ENCODE results near the gene HTR7.

Gene HTR7

GRCh38 chr10:90819911-90820310 is 37.9 kb downstream of the HTR7 start:
- TF ChIP-seq, protein P1, sequence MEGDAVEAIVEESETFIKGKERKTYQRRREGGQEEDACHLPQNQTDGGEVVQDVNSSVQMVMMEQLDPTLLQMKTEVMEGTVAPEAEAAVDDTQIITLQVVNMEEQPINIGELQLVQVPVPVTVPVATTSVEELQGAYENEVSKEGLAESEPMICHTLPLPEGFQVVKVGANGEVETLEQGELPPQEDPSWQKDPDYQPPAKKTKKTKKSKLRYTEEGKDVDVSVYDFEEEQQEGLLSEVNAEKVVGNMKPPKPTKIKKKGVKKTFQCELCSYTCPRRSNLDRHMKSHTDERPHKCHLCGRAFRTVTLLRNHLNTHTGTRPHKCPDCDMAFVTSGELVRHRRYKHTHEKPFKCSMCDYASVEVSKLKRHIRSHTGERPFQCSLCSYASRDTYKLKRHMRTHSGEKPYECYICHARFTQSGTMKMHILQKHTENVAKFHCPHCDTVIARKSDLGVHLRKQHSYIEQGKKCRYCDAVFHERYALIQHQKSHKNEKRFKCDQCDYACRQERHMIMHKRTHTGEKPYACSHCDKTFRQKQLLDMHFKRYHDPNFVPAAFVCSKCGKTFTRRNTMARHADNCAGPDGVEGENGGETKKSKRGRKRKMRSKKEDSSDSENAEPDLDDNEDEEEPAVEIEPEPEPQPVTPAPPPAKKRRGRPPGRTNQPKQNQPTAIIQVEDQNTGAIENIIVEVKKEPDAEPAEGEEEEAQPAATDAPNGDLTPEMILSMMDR (conservative IDR thresholded peaks at IDR 0.05; ENCODE audit: low read depth, low read length) = no peak
- Histone ChIP-seq H3K36me3 (ENCODE audit: insufficient read depth) (no peaks in the 10 kb centered on the region), H3K4me1 (ENCODE audit: low read depth, poor library complexity, severe bottlenecking) (no peaks in the 10 kb centered on the region), H3K4me2 (no peak overlapping the region), H3K79me2 (ENCODE audit: insufficient read depth, low read depth) (no peaks in the 10 kb centered on the region), H3K27me3 (ENCODE audit: insufficient read depth, low read depth) (no peaks in the 10 kb centered on the region), H3K9ac (no peak overlapping the region), H3K4me3 (IDR thresholded peaks at IDR 0.05; ENCODE audit: insufficient read depth, low read depth, low read length) (no peak overlapping the region), H3K27ac (no peak overlapping the region), H4K20me1 (ENCODE audit: insufficient read depth) (no peaks in the 10 kb centered on the region), H2AFZ (ENCODE audit: low read depth) (no peak overlapping the region)

- no peak overlapping the region for H3K27ac ChIP-seq
- H3K9ac ChIP-seq = no peak overlapping the region
Observed at GRCh38 chr10:90818736-90819135, 39.1 kb downstream of the HTR7 start.

GRCh38 chr10:90817128-90817889 is 40.5 kb downstream of the HTR7 start:
- TF ChIP-seq, protein P1 (conservative IDR thresholded peaks at IDR 0.05; ENCODE audit: low read depth, low read length) = no peak
- Histone ChIP-seq H3K36me3 (ENCODE audit: insufficient read depth) (no peaks in the 10 kb centered on the region), H3K79me2 (ENCODE audit: insufficient read depth, low read depth) (no peaks in the 10 kb centered on the region), H3K9ac (no peak overlapping the region), H3K4me1 (ENCODE audit: low read depth, poor library complexity, severe bottlenecking) (no peaks in the 10 kb centered on the region), H3K4me2 (no peak overlapping the region), H3K27me3 (ENCODE audit: insufficient read depth, low read depth) (no peaks in the 10 kb centered on the region), H3K27ac (no peak overlapping the region), H4K20me1 (ENCODE audit: insufficient read depth) (no peaks in the 10 kb centered on the region), H3K4me3 (IDR thresholded peaks at IDR 0.05; ENCODE audit: insufficient read depth, low read depth, low read length) (no peak overlapping the region), H2AFZ (ENCODE audit: low read depth) (no peak overlapping the region)

More at GRCh38 chr10:90818736-90819135, 39.1 kb downstream of the HTR7 start:
- no peaks in the 10 kb centered on the region for H3K27me3 ChIP-seq (ENCODE audit: insufficient read depth, low read depth)
- no peak overlapping the region for H3K4me2 ChIP-seq
- no peaks in the 10 kb centered on the region for H4K20me1 ChIP-seq (ENCODE audit: insufficient read depth)
- H2AFZ ChIP-seq (ENCODE audit: low read depth) = no peak overlapping the region
- TF ChIP-seq, protein P1 (conservative IDR thresholded peaks at IDR 0.05; ENCODE audit: low read depth, low read length) = no peak
- H3K4me3 ChIP-seq (IDR thresholded peaks at IDR 0.05; ENCODE audit: insufficient read depth, low read depth, low read length) = no peak overlapping the region
- no peaks in the 10 kb centered on the region for H3K4me1 ChIP-seq (ENCODE audit: low read depth, poor library complexity, severe bottlenecking)
- no peaks in the 10 kb centered on the region for H3K36me3 ChIP-seq (ENCODE audit: insufficient read depth)
- H3K79me2 ChIP-seq (ENCODE audit: insufficient read depth, low read depth) = no peaks in the 10 kb centered on the region

DNA sequence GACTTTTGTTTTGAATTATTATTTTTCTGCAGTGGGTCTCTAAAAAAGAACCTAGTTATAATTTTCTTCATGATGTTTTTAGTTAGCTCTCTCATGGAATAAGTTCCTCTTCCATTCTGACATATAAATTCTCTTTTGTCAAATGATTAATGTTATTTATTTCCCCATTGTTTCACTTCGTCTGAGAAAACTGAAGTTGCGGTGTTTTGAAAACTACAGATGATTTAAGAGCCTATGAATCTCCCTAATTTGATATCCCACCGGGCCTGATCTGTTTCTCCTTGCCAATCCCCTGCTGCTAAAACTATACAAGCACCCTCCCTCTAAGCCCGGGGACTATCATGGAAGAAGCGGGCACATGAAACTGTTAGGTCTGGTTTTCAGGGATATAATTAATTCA is 41.4 kb downstream of the HTR7 start:
- no peak overlapping the region for H3K27ac ChIP-seq
- H3K4me2 ChIP-seq = no peak overlapping the region
- H3K9ac ChIP-seq = no peak overlapping the region
- H2AFZ ChIP-seq (ENCODE audit: low read depth) = no peak overlapping the region
- TF ChIP-seq, protein P1 (conservative IDR thresholded peaks at IDR 0.05; ENCODE audit: low read depth, low read length) = no peak
- H3K4me1 ChIP-seq (ENCODE audit: low read depth, poor library complexity, severe bottlenecking) = no peaks in the 10 kb centered on the region
- H3K79me2 ChIP-seq (ENCODE audit: insufficient read depth, low read depth) = no peaks in the 10 kb centered on the region
- no peaks in the 10 kb centered on the region for H3K27me3 ChIP-seq (ENCODE audit: insufficient read depth, low read depth)
- no peaks in the 10 kb centered on the region for H4K20me1 ChIP-seq (ENCODE audit: insufficient read depth)
- no peak overlapping the region for H3K4me3 ChIP-seq (IDR thresholded peaks at IDR 0.05; ENCODE audit: insufficient read depth, low read depth, low read length)
- H3K36me3 ChIP-seq (ENCODE audit: insufficient read depth) = no peaks in the 10 kb centered on the region
